HG03342 (cell line): ENCODE data around the gene RIF1.

ENCODE experiments used
- ATAC-seq: cut with Tn5 transposase; IDR thresholded peaks from one replicate; pipeline ENCODE4 v1.9.1; 2021; ENCODE audit warnings: mild to moderate bottlenecking, moderate library complexity; ENCODE audit not compliant: unreplicated experiment

RIF1 gene

DNA sequence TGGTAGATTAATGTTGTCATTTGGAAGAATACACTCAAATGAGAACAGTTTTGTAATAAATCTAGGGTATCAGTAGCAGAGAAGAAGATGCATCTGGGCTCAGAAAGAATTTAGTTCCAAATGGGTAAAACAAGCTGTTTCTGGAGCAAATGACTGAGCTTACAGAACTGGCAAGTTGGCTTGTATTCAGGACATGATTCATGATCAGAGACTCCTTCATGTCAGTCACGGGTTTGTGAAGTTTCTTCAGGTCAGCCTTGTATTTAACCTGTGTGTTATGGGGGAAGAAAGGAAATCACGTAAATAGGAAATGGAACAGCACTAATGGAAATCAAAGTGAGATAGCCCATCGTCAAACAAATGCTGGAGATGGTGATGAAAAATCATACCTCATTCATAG, 109.1 kb downstream of the RIF1 start:
- ATAC-seq, result no peak

DNA sequence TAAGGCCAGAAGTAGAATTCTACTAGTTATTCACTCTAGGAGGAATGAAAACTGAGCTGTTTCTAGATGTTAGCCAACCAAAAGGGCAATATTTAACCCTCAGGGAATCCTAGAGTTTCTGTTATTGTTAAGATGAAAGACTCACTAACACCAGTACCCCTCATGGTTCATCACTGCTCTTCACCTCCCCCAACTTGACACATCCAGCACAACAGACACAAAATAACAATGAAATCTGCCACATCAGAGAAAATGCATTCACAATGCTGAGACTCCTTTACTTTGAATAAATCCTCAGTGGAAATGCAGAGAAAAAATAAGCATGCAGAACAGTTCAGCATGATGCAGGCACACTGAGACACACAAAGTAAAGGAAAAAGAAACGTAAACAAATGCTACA, 111.3 kb downstream of the RIF1 start:
- no peak for ATAC-seq

DNA sequence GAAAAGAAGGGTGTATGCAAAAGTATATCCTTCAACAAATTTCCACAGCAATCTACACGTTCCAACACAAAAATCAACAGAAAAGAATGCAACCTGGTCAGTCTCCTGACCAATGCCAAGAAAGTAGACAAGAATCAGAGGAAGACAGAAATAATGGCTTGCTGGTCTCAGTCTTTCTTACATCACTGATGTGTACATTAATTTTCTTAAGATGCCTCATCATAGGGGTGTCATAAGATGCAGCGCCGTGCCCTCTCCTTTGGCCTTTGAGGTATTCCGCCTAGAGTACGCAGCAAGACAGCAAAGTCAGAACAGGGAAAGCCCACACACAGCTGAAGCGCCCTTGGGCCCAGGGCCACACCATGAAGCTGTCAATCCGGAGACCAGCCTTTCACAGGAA, 112.9 kb downstream of the RIF1 start:
- no peak for ATAC-seq

DNA sequence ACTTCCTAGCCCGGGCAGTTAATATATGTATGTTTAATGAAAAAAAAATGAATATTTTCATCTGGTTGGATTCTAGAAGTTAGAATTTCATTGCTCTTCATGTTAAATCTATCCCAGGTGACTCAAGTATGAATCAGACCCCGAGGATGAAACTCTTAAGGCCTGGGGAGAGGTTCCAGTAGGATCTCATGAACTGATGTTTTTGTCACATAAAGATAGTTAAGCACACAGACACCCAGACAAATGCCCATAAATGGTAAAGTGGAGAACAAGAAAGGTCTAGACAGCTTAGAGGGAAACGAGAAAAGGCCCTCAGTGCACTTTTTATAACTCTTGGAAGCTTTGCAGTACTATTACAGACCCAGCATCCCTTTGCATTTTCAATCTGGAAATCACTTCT, 114.1 kb downstream of the RIF1 start:
- ATAC-seq, result no peak

DNA sequence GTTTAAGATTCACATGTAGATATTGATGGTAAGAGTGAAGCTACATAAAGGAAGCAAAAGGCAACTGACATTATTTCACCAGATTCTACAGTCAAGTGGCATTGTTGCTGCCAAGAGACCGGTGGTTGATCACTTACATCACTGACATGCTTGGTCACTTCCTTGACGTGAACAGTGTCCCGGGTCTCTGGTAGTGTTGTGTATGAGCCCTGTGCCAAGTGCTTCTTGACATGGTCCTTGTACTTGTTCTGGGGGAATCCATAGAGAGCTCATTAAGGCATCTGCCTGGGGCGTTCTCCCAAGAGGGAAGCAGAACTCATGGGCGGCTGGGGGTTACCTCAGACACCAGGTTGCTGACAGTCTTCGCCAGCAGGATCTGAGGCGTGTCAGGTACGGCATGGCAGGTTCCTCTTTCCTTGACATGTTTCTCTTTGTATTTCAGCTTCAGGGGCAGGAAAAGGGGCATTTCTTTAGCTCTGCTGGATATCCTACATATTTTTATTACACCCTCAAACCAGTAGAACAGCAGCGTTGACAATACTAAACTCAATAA, 116.2 kb downstream of the RIF1 start:
- ATAC-seq, result no peak

DNA sequence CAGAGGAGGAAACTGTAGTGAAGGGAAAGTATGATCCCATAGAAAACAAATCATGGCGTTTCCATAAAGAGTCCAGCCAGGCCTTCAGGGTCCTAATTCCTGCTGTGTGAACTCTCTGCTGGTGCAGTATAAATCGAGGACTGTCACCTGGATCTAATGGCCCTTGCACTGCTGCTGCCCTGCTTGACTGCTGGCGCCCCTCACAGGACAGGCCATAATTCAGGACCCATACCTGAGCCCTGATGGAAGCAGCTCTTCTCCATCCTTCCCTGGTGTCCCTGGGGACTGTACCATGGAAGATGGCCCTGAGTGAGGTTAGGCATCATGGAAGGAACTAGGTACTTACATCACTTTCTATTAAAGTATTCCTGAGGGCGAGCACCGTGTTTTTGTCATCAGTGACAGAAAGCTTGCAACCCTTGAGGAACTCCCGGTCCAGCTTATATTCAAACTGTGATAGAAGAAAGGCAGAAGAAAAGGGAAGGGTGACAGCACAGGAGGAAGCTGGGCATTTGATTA, 116.9 kb downstream of the RIF1 start:
- ATAC-seq, result no peak
